Astrocyte (in vitro differentiated cells and primary cell): Measurements from ENCODE around the gene HMCN1. TPM values are rescaled to one million over a fixed set of nuclear protein-coding genes. Genes with fewer than 3 reads are reported as not detected.
A peak's percentile ranks its signal among the peaks of the same experiment; 100 is the strongest.

Source experiments
- DNase-seq: peaks from one replicate; pipeline ENCODE4 v3.0.0-alpha.2; 2010; ENCODE audit warnings: low read depth
- FAIRE-seq: peaks from 2 replicates; lab custom pipeline; 2011; peaks lifted over from hg19 to GRCh38; lab: Jason Lieb, UNC
- H2AFZ ChIP-seq: 2 replicates; pipeline ENCODE4 v1.6.0; 2012; ENCODE audit warnings: low read depth, low read length, inconsistent platforms
- H3K27ac ChIP-seq: 2 replicates; pipeline ENCODE4 v1.5.1; 2011; ENCODE audit warnings: low read depth, low read length, inconsistent platforms
- H3K27me3 ChIP-seq: 2 replicates; pipeline ENCODE4 v1.6.0; 2011; ENCODE audit warnings: low read length, inconsistent platforms; ENCODE audit not compliant: insufficient read depth
- H3K36me3 ChIP-seq: 2 replicates; pipeline ENCODE4 v1.5.1; 2011; ENCODE audit warnings: low read length, inconsistent platforms; ENCODE audit not compliant: insufficient read depth
- H3K4me1 ChIP-seq: 2 replicates; pipeline ENCODE4 v1.5.1; 2011; ENCODE audit warnings: low read length, inconsistent platforms; ENCODE audit not compliant: insufficient read depth
- H3K4me2 ChIP-seq: 2 replicates; pipeline ENCODE4 v1.6.0; 2012; ENCODE audit warnings: low read length, inconsistent platforms
- H3K4me3 ChIP-seq: 2 replicates; pipeline ENCODE4 v1.5.1; 2011; ENCODE audit warnings: low read depth, mild to moderate bottlenecking, low read length, inconsistent platforms; ENCODE audit not compliant: insufficient read depth
- H3K79me2 ChIP-seq: 2 replicates; pipeline ENCODE4 v1.6.0; 2012; ENCODE audit warnings: mild to moderate bottlenecking, low read length, inconsistent platforms; ENCODE audit not compliant: insufficient read depth
- H3K9ac ChIP-seq: 2 replicates; pipeline ENCODE4 v1.6.0; 2012; ENCODE audit warnings: mild to moderate bottlenecking, low read length, inconsistent platforms
- H3K9me3 ChIP-seq: 2 replicates; pipeline ENCODE4 v1.5.1; 2012; ENCODE audit warnings: low read depth, mild to moderate bottlenecking, low read length, inconsistent platforms; ENCODE audit not compliant: insufficient read depth
- H4K20me1 ChIP-seq: 2 replicates; pipeline ENCODE4 v1.6.0; 2012; ENCODE audit warnings: low read length, inconsistent platforms; ENCODE audit not compliant: insufficient read depth
- H3K27ac Mint-ChIP-seq: one replicate; pipeline ENCODE4 v1.8.0; 2021; ENCODE audit warnings: mild to moderate bottlenecking, mixed read lengths; ENCODE audit not compliant: unreplicated experiment
- H3K27me3 Mint-ChIP-seq: one replicate; pipeline ENCODE4 v1.8.0; 2021; ENCODE audit warnings: low read depth, mixed read lengths; ENCODE audit not compliant: unreplicated experiment
- H3K36me3 Mint-ChIP-seq: one replicate; pipeline ENCODE4 v1.8.0; 2021; ENCODE audit warnings: low read depth, mixed read lengths; ENCODE audit not compliant: unreplicated experiment
- H3K4me1 Mint-ChIP-seq: one replicate; pipeline ENCODE4 v1.8.0; 2021; ENCODE audit warnings: low read depth, mixed read lengths; ENCODE audit not compliant: unreplicated experiment
- H3K4me3 Mint-ChIP-seq: one replicate; pipeline ENCODE4 v1.8.0; 2021; ENCODE audit warnings: mild to moderate bottlenecking, moderate library complexity, mixed read lengths; ENCODE audit not compliant: unreplicated experiment
- H3K9me3 Mint-ChIP-seq: one replicate; pipeline ENCODE4 v1.8.0; 2021; ENCODE audit warnings: mild to moderate bottlenecking, mixed read lengths; ENCODE audit not compliant: unreplicated experiment
- EZH2 ChIP-seq: IDR thresholded peaks from 2 replicates; pipeline ENCODE4 v1.6.1; 2012; ENCODE audit warnings: mild to moderate bottlenecking, low read length, inconsistent platforms; ENCODE audit not compliant: insufficient read depth
- total RNA-seq: library from RNA; stranded (reverse); gene quantifications from 2 replicates; pipeline ENCODE4 v1.2.1, GENCODE V29; 2021
- TF ChIP-seq, protein P1 (sequence below): IDR thresholded peaks from 2 replicates; pipeline ENCODE4 v1.5.1; 2011; ENCODE audit warnings: low read depth, mild to moderate bottlenecking, inconsistent platforms, low read length, moderate library complexity; ENCODE audit not compliant: insufficient read depth

Gene HMCN1
- total RNA-seq, 1 donor from 2014 or later, result 19.7 TPM

DNA sequence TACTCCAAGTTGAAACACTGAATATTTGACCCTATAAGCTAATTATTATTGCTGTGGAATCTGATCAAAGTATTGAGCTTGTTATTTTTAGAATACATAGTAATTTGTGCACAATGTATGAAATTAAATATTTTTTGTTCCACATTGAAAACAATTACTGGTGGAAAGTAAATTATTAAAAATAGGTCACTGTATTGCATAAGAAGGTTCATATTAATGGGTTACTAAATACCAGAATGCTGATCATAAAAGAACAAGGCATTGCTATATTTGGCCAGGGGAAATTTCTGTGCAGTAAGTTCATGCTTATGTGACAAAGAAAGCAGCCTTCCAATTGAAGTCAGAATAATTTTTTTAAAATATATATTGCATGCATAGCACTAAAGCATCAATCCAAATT, 481.4 kb downstream of the HMCN1 start:
- peaks cover 9% of the 10 kb centered on the region for H3K4me1 ChIP-seq
- H4K20me1 ChIP-seq, result no peaks in the 10 kb centered on the region
- Mint-ChIP-seq H3K9me3 (no peaks in the 10 kb centered on the region), H3K27me3 (no peaks in the 10 kb centered on the region), H3K36me3 (no peaks in the 10 kb centered on the region), H3K4me1 (peaks cover 19% of the 10 kb centered on the region), H3K27ac (no peak overlapping the region), H3K4me3 (no peak overlapping the region)
- FAIRE-seq (no peak), DNase-seq (no peak)
- TF ChIP-seq, protein P1, sequence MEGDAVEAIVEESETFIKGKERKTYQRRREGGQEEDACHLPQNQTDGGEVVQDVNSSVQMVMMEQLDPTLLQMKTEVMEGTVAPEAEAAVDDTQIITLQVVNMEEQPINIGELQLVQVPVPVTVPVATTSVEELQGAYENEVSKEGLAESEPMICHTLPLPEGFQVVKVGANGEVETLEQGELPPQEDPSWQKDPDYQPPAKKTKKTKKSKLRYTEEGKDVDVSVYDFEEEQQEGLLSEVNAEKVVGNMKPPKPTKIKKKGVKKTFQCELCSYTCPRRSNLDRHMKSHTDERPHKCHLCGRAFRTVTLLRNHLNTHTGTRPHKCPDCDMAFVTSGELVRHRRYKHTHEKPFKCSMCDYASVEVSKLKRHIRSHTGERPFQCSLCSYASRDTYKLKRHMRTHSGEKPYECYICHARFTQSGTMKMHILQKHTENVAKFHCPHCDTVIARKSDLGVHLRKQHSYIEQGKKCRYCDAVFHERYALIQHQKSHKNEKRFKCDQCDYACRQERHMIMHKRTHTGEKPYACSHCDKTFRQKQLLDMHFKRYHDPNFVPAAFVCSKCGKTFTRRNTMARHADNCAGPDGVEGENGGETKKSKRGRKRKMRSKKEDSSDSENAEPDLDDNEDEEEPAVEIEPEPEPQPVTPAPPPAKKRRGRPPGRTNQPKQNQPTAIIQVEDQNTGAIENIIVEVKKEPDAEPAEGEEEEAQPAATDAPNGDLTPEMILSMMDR, result no peak
- TF ChIP-seq EZH2, result no peak
- H3K9ac ChIP-seq, result no peak overlapping the region
- H3K36me3 ChIP-seq, result no peaks in the 10 kb centered on the region
- H3K9me3 ChIP-seq, result no peaks in the 10 kb centered on the region
- no peaks in the 10 kb centered on the region for H3K27me3 ChIP-seq
- H3K27ac ChIP-seq, result no peak overlapping the region
- no peak overlapping the region for H3K4me2 ChIP-seq
- no peak overlapping the region for H2AFZ ChIP-seq
- no peak overlapping the region for H3K4me3 ChIP-seq
- H3K79me2 ChIP-seq, result no peaks in the 10 kb centered on the region

DNA sequence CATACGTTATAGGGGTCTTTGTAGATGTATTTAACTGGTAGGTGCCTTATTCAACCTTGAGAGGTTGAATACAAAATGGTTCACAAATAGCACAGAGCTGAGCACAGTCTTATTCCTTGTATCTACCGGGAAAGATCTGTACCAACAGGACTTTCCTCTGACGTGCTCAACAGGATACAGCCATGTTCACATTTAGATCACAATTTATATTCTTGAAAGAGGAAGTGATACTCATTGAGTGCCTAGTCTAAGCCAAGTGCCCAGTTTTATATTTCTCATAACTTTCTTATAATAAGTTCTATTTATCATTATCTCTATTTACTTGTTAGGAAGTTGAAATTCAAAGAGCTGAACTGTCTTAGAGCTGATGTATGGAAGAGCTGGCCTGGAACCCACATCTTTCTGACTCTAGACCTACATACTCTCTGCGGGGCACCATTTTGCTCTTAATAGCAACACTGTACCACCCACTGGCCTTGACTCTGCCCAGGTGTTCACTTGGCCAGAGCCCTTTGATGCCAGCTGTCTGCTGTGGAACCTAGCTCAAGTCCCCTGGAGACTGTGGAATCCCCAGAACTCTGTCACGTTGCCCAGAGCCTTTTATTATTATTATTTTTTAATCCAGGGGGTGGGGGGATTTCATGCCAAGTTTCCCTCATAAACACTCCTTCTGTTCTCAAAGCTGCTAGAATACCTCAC, 484.6 kb downstream of the HMCN1 start:
- no peak for DNase-seq
- H3K4me1 Mint-ChIP-seq, result peaks cover 11% of the 10 kb centered on the region
- H3K4me3 Mint-ChIP-seq, result no peak overlapping the region
- FAIRE-seq, result no peak
- no peaks in the 10 kb centered on the region for H3K27me3 Mint-ChIP-seq
- no peaks in the 10 kb centered on the region for H3K9me3 ChIP-seq
- no peak overlapping the region for H3K4me3 ChIP-seq
- H3K4me1 ChIP-seq, result peaks cover 9% of the 10 kb centered on the region
- H3K27ac Mint-ChIP-seq, result no peak overlapping the region
- H2AFZ ChIP-seq, result no peak overlapping the region
- H4K20me1 ChIP-seq, result no peaks in the 10 kb centered on the region
- TF ChIP-seq, protein P1, result no peak
- no peak for TF ChIP-seq EZH2
- no peak overlapping the region for H3K9ac ChIP-seq
- no peaks in the 10 kb centered on the region for H3K36me3 Mint-ChIP-seq
- H3K27ac ChIP-seq, result no peak overlapping the region
- H3K36me3 ChIP-seq, result no peaks in the 10 kb centered on the region
- H3K27me3 ChIP-seq, result no peaks in the 10 kb centered on the region
- H3K79me2 ChIP-seq, result no peaks in the 10 kb centered on the region
- no peaks in the 10 kb centered on the region for H3K9me3 Mint-ChIP-seq
- no peak overlapping the region for H3K4me2 ChIP-seq

DNA sequence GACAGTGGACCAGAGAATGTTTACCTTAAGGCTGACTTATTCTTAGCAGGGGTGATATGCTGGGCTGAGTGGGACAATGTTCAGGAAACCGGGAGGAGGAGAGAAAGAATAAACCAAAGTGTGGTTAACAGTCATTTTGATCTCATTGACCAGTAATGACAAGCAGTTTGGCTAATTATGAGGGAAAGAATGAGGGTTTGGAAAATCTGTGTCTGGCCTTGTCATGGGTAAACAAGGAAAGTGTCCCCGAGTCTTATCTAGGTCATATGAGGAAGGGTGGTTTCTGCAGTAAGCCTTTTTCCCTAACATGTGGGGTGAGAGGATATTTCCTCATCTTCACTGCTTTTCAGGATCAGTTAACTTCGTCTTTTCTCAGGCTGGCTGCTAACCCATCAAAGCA, 485.9 kb downstream of the HMCN1 start:
- Mint-ChIP-seq H3K4me1 (peaks cover 10% of the 10 kb centered on the region), H3K27ac (peak overlapping the region; percentile 79), H3K36me3 (no peaks in the 10 kb centered on the region), H3K4me3 (no peak overlapping the region), H3K9me3 (no peaks in the 10 kb centered on the region), H3K27me3 (no peaks in the 10 kb centered on the region)
- H3K4me1 ChIP-seq, result peaks cover 9% of the 10 kb centered on the region
- DNase-seq (no peak), FAIRE-seq (no peak)
- TF ChIP-seq, protein P1, result no peak
- TF ChIP-seq EZH2, result no peak
- H3K9ac ChIP-seq, result no peak overlapping the region
- H4K20me1 ChIP-seq, result no peaks in the 10 kb centered on the region
- no peaks in the 10 kb centered on the region for H3K36me3 ChIP-seq
- H3K27ac ChIP-seq, result no peak overlapping the region
- no peaks in the 10 kb centered on the region for H3K9me3 ChIP-seq
- H3K4me2 ChIP-seq, result peak overlapping the region; percentile 7
- no peaks in the 10 kb centered on the region for H3K79me2 ChIP-seq
- peak overlapping the region; percentile 6 for H2AFZ ChIP-seq
- H3K27me3 ChIP-seq, result no peaks in the 10 kb centered on the region
- H3K4me3 ChIP-seq, result no peak overlapping the region
